H1 (cell line): ENCODE results near the gene WFDC8. TPM values are rescaled to one million over a fixed set of nuclear protein-coding genes. Genes with fewer than 3 reads are reported as not detected.

Experiments used
- ATF2 ChIP-seq: IDR thresholded peaks from 2 replicates; pipeline ENCODE4 v1.6.1; 2012; ENCODE audit warnings: low read length, inconsistent platforms
- polyA plus RNA-seq, 7 experiments: library from polyadenylated mRNA; depleted of rRNA in 3 of 7; stranded (reverse) in 5 of 7; unstranded in 2 of 7; fragments of >200 nt in 5 of 7; fragments of 200-250 nt in 2 of 7; gene quantifications; 1 replicate in 5 of 7; 2 replicates in 1 of 7; 4 replicates in 1 of 7; pipeline versions ENCODE4 v1.2.1 to v1.2.3, GENCODE V29; 2011 to 2013; ENCODE audit warnings: missing spikeins in 2 of 7, mixed read lengths in 2 of 7
- total RNA-seq: library from RNA; stranded (reverse); fragmentation: NEBNext Ultra II Directional; extraction: Animal tissue kit (Norgen Biotek cat#: 25700); gene quantifications from 2 replicates; pipeline ENCODE4 v1.2.1, GENCODE V29; 2021

Gene WFDC8
- total and polyA plus RNA-seq, 2 of the 8 experiments (the other 6 are each of a cell fraction or from before 2014, with no cell fraction given) = not detected

- TF ChIP-seq ATF2 = no peak
Observed at GRCh38 chr20:45527294-45527693, 51.8 kb downstream of the WFDC8 start (continued).
